Adrenal gland (tissue), 12 donors: ENCODE results near the gene KIF5A. TPM values are rescaled to one million over a fixed set of nuclear protein-coding genes. Genes with fewer than 3 reads are reported as not detected.

ENCODE experiments used
- DNase-seq, 7 donors: peaks; one replicate each; pipeline ENCODE4 v3.0.0-alpha.2; 2019 to 2020
- H3K27ac ChIP-seq, 5 donors: fragments of 200-600 bp; sonication (generic) in 4 of 5; 1 replicate in 3 of 5; 2 replicates in 2 of 5; pipeline versions ENCODE4 v1.5.1 to v1.8.0; 2016 to 2020; ENCODE audit warnings: mild to moderate bottlenecking in 1 of 5
- H3K27me3 ChIP-seq: fragments of 200-600 bp; 2 replicates; pipeline ENCODE4 v1.8.0; 2021
- H3K36me3 ChIP-seq, 2 donors: fragments of 200-600 bp; replicated peaks in 1 of 2; 1 replicate in 1 of 2; 2 replicates in 1 of 2; pipeline versions ENCODE4 v1.5.1 to v1.8.0; 2018 to 2022
- H3K4me1 ChIP-seq, 2 donors: fragments of 200-600 bp; replicated peaks in 1 of 2; 1 replicate in 1 of 2; 2 replicates in 1 of 2; pipeline versions ENCODE4 v1.5.1 to v1.8.0; 2018 to 2021
- H3K4me3 ChIP-seq, 4 donors: fragments of 200-600 bp; sonication (generic) in 3 of 4; one replicate each; pipeline ENCODE4 v1.5.1; 2016 to 2018
- H3K9me3 ChIP-seq, 3 donors: fragments of 200-600 bp; sonication (generic) in 1 of 3; replicated peaks in 1 of 3; 1 replicate in 2 of 3; 2 replicates in 1 of 3; pipeline versions ENCODE4 v1.5.1 to v1.8.0; 2016 to 2021
- POLR2A ChIP-seq, 2 donors: fragments of 450-650 bp; IDR thresholded peaks; one replicate each; pipeline ENCODE4 v1.6.1; 2017; ENCODE audit warnings: antibody characterized with exemption in 2 of 2, mild to moderate bottlenecking in 2 of 2, moderate library complexity in 1 of 2
- WGBS, 4 donors: extraction: QIAGEN DNeasy Blood & Tissue Kit in 2 of 4; methylation state at CpG; one replicate each; pipeline versions ENCODE4 v1.1.5 to v1.1.7; 2013 to 2017; 5-methylcytosine and 5-hydroxymethylcytosine counted together
- intact Hi-C, 2 donors: fragments of 100-400 bp; cut with DNase I; formaldehyde crosslinking; loops; one replicate each; pipeline versions ENCODE4 v1.14.1 to v1.15.0; 2022 to 2023
- polyA plus RNA-seq, 3 donors: library from polyadenylated mRNA; stranded (reverse); fragments of 200-250 nt in 2 of 3; fragments of 350-450 nt in 1 of 3; fragmentation: Illumina TruSeq in 1 of 3; extraction: RNeasy Lipid Tissue Mini Kit (QIAGEN cat#74804) in 1 of 3; gene quantifications; one replicate each; pipeline ENCODE4 v1.2.3, GENCODE V29; 2013 to 2014
- total RNA-seq, 9 donors: library from RNA; depleted of rRNA in 4 of 9; stranded (reverse); fragments of >200 nt in 4 of 9; fragments of 120-200 nt in 1 of 9; fragmentation: NEBNext Ultra II Directional in 1 of 9; extraction: Animal tissue kit (Norgen Biotek cat#: 25700) in 1 of 9; gene quantifications; one replicate each; pipeline versions ENCODE4 v1.1.0 to v1.2.4, GENCODE V29; 2013 to 2023
- TF ChIP-seq, protein P1 (sequence below), 6 experiments: fragments of 450-650 bp in 4 of 6; fragments of 200-600 bp in 2 of 6; sonication (generic) in 1 of 6; IDR thresholded peaks; 1 replicate in 5 of 6; 2 replicates in 1 of 6; pipeline versions ENCODE4 v1.5.1 to v1.8.0; 2016 to 2021; ENCODE audit warnings: antibody characterized with exemption in 6 of 6, mild to moderate bottlenecking in 2 of 6, moderate library complexity in 1 of 6
- donor health status: healthy with polysubstance abuse.
- donor health status: Bipolar disorder and iron deficiency.
- donor health status: DM: yes; HTN: yes; CAD: no.
- donor health status: DM: no; HTN: no; CAD: no.
- donor health status: DM: no; HTN: no; CAD: no.
- donor health status: DM: yes; HTN: yes; CAD: no.

KIF5A gene
- total and polyA plus RNA-seq, 12 donors: 0.32 to 7.6 (median 2.1) TPM; not detected in 1

DNA sequence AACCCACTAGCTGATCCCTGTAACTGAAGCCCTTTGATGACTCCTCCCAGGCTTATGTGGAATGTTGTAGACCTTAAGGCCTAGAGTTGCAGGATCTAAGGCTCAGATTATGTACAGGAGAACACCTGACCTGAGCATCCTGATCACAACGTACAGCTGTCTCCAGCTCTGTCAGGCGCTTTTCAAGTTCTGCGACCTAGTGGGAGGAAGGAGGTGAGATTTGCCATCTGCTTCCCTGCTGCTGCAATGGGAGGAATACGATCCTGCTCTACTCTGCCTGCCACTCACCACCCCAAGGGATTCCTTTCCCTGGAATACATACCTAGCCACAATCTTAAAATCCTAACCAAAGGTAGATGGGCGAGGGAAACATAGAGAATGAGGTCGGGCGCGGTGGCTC is 16.7 kb upstream of the KIF5A start:
- no peak overlapping the region for H3K4me3 ChIP-seq
- peaks cover 0 to 88% of the 10 kb centered on the region in 2 donors for H3K36me3 ChIP-seq
- no peaks in the 10 kb centered on the region for H3K9me3 ChIP-seq
- no peak overlapping the region for H3K27ac ChIP-seq
- DNase-seq: no peak
- H3K27me3 ChIP-seq: no peaks in the 10 kb centered on the region
- WGBS, 4 donors: 89 to 98% (median 95%) methylated on average over 8 of the region's 8 CpGs
- TF ChIP-seq POLR2A (IDR thresholded peaks at IDR 0.05): no peak
- TF ChIP-seq, protein P1, sequence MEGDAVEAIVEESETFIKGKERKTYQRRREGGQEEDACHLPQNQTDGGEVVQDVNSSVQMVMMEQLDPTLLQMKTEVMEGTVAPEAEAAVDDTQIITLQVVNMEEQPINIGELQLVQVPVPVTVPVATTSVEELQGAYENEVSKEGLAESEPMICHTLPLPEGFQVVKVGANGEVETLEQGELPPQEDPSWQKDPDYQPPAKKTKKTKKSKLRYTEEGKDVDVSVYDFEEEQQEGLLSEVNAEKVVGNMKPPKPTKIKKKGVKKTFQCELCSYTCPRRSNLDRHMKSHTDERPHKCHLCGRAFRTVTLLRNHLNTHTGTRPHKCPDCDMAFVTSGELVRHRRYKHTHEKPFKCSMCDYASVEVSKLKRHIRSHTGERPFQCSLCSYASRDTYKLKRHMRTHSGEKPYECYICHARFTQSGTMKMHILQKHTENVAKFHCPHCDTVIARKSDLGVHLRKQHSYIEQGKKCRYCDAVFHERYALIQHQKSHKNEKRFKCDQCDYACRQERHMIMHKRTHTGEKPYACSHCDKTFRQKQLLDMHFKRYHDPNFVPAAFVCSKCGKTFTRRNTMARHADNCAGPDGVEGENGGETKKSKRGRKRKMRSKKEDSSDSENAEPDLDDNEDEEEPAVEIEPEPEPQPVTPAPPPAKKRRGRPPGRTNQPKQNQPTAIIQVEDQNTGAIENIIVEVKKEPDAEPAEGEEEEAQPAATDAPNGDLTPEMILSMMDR (IDR thresholded peaks at IDR 0.05): no peak
- H3K4me1 ChIP-seq: no peaks in the 10 kb centered on the region
- intact Hi-C loops: no loop called here

DNA sequence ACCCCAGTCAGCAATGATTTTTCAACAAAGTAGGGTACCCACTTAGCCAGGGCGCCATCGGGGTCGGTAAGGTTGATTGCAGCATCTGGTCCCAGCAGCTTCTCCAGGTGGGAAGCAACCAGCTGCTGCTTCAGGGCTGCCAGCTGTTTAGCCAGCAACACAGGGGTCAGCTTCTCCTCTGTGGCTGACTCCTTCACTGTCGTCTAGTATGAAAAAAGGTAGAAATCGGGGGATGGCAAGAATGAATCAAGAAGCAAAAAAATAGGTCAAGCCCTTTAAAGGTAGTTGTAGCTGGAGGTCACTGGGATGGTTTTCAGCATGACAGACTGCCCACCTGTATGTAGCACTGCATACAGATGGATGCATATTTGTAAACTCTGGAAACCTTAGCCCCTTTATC is 15.6 kb upstream of the KIF5A start:
- Histone ChIP-seq H3K4me3 (no peak overlapping the region), H3K36me3 (peaks cover 0 to 86% of the 10 kb centered on the region in 2 donors), H3K4me1 (no peaks in the 10 kb centered on the region), H3K9me3 (no peaks in the 10 kb centered on the region), H3K27ac (no peak overlapping the region), H3K27me3 (no peaks in the 10 kb centered on the region)
- no peak for DNase-seq
- intact Hi-C loops: no loop called here
- TF ChIP-seq, protein P1 (IDR thresholded peaks at IDR 0.05): no peak
- no peak for TF ChIP-seq POLR2A (IDR thresholded peaks at IDR 0.05)
- 91 to 92% (median 91%) methylated on average over 5 of the region's 5 CpGs for WGBS, 4 donors

DNA sequence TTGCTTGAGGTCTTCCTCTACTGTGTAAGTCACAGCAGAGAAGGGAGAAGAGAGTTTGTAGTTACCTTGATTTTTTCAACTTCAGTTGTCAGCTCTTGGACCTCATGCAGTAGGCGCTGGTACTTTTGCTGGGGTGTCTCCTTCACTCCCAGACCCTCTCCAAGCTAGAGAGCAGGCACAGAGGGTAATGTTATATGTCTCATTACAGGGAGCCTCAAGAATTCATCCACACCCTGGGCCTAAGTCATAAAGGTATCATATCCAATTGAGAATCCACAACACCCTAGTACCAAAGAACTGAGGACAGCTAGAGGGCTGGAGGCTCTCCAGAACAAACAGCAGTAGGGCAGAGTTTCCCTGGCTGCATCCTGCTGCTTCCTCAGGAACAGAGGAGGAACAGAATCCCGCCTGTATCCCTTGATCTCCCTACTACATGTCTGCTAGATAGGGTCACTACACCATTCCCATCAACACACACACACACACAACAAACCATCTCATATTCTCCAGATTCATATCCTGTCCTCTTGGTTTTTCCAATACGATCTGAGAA is 14.8 kb upstream of the KIF5A start:
- no peak for TF ChIP-seq POLR2A (IDR thresholded peaks at IDR 0.05)
- TF ChIP-seq, protein P1 (IDR thresholded peaks at IDR 0.05): no peak
- intact Hi-C loops: no loop called here
- WGBS, 4 donors: 80 to 94% (median 91%) methylated on average over 2 to 3 of the region's 3 CpGs
- DNase-seq: no peak
- no peak overlapping the region for H3K27ac ChIP-seq
- no peaks in the 10 kb centered on the region for H3K27me3 ChIP-seq
- H3K9me3 ChIP-seq: no peaks in the 10 kb centered on the region
- H3K4me3 ChIP-seq: no peak overlapping the region
- peaks cover 0 to 84% of the 10 kb centered on the region in 2 donors for H3K36me3 ChIP-seq
- no peaks in the 10 kb centered on the region for H3K4me1 ChIP-seq

DNA sequence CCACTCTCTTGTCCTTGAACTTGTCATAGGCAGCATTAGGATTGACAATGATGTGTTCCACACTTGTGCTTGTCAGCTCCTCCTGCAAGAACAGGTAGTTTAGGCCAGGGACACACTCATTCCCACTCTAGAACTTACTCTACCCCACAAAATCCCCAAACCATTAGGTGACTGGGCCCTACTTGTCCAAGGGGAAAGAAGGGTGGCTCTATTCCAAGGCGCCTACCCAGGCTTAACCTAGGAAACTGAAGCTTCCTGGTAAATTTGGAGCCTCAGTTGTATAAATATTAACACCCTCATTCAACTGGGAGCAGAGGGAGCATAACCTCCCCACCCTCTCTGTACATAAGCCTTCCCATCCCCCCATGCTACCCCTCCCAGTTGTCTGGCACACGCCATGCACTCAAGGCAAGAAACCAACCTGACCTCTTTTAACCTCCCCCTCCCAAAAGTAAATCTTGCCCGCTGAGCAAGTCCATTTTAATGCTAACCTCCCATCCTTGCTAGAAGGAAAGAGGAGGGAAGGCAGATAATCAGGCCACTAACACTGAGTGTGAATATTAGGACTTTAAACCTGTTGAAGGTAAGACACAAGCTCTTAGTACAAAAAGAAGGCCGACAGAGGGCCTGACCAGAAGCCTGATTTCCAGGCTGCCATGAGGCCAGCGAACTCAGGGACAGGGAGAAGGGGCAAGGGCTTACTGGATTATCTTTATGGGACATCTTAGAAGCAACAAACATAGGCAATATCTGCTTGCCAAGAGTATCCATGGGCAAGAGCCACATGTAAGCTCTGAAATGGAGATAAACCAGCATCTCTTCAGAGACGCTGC is 13.9 kb upstream of the KIF5A start:
- peaks cover 0 to 3% of the 10 kb centered on the region in 2 donors for H3K4me1 ChIP-seq
- peaks cover 0 to 75% of the 10 kb centered on the region in 2 donors for H3K36me3 ChIP-seq
- H3K9me3 ChIP-seq: no peaks in the 10 kb centered on the region
- TF ChIP-seq, protein P1 (IDR thresholded peaks at IDR 0.05): no peak
- TF ChIP-seq POLR2A (IDR thresholded peaks at IDR 0.05): no peak
- H3K4me3 ChIP-seq: no peak overlapping the region
- WGBS, 4 donors: 74 to 91% (median 77%) methylated on average over 6 of the region's 6 CpGs
- intact Hi-C loops: no loop called here
- DNase-seq: no peak
- H3K27me3 ChIP-seq: no peaks in the 10 kb centered on the region
- no peak overlapping the region for H3K27ac ChIP-seq
